Cardiac fibroblast (primary cell): Measurements from ENCODE around the gene PFKM.
"Not testable (repeated sequence)": the region's sequence is repeated elsewhere in the genome, so short reads cannot be mapped to it uniquely, and the experiment has no call there.

ENCODE experiments used
- DNase-seq, 2 donors: peaks; one replicate each; pipeline versions ENCODE4 v3.0.0 to v3.0.0-alpha.2; 2010; ENCODE audit warnings: low read depth in 2 of 2
- H3K4me3 ChIP-seq, 2 donors: replicated peaks in 1 of 2; 1 replicate in 1 of 2; 2 replicates in 1 of 2; pipeline ENCODE4 v1.5.1; 2011; ENCODE audit warnings: low read depth in 2 of 2, low read length in 2 of 2, mild to moderate bottlenecking in 2 of 2, moderate library complexity in 1 of 2
- TF ChIP-seq, protein P1 (sequence below): IDR thresholded peaks from one replicate; pipeline ENCODE4 v1.5.1; 2011; ENCODE audit warnings: low read depth, mild to moderate bottlenecking, low read length, inconsistent platforms

PFKM gene

DNA sequence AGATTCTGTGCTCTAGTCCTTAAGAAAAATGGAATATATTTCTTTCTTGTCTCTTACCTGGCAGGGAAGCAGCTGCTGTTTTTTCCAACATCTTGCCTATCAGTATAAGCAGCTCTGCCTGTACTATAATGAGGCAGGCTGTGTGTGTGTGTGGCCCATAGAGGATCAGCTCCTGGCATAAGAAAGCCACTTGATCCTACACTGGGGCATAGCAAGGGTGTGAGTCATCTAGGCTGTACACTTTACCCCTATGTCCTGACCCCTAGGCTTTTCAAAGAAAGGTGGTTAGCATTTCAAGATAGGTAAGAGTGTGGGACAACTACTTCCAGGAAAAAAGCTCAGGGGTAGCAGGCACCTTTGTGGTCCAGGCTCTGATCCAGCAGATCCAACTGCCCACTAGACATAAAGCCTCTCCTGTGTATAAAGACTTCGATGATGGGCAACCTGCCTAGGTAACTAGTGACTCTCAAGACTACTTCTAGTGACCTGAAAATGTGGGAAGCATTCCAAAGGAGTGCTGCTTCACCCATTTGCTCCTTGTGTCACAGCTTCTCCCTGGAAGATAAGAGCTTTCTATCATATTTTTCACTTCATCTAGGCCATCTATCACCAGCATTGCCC, 8.4 kb upstream of the PFKM start:
- H3K4me3 ChIP-seq, result no peak overlapping the region
- no peak for DNase-seq
- TF ChIP-seq, protein P1, sequence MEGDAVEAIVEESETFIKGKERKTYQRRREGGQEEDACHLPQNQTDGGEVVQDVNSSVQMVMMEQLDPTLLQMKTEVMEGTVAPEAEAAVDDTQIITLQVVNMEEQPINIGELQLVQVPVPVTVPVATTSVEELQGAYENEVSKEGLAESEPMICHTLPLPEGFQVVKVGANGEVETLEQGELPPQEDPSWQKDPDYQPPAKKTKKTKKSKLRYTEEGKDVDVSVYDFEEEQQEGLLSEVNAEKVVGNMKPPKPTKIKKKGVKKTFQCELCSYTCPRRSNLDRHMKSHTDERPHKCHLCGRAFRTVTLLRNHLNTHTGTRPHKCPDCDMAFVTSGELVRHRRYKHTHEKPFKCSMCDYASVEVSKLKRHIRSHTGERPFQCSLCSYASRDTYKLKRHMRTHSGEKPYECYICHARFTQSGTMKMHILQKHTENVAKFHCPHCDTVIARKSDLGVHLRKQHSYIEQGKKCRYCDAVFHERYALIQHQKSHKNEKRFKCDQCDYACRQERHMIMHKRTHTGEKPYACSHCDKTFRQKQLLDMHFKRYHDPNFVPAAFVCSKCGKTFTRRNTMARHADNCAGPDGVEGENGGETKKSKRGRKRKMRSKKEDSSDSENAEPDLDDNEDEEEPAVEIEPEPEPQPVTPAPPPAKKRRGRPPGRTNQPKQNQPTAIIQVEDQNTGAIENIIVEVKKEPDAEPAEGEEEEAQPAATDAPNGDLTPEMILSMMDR, result no peak

DNA sequence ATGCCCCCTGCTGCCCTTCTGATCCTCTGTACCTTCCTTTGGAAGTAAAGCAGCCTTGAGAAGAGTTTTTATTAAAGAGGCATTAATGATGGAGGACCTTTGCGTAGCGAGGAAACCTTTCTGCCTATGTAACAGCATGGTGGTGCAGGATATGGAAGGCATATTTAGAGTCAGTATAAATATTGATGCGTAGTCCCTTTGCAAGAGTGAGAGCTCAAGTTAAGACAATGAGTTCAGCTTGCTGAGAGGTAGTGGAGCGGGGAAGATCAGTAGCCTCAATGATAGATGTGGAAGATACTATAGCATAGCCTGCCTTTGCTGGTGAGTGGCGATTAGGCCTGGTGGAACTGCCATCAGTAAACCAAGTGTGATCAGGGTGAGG, 7.9 kb upstream of the PFKM start:
- not testable (repeated sequence) for DNase-seq, H3K4me3 ChIP-seq

DNA sequence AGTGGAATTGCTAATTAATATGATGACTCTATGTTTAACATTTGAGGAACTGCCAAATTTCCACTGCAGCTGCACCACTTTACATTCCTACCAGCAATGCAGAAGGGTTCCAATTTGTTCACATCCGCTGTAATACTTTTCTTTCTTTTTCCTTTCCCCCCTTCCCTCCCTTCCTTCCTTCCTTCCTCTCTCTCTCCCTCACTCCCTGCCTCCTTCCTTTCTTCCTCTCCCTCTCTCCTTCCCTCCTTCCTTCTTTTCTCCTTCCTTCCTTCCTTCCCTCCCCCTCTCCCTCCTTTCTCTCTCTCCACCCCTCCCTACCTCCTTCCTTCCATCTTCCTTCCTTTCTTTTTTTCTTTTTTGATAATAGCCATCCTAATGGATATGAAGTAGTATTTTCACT, 3.2 kb upstream of the PFKM start:
- TF ChIP-seq, protein P1, result no peak

DNA sequence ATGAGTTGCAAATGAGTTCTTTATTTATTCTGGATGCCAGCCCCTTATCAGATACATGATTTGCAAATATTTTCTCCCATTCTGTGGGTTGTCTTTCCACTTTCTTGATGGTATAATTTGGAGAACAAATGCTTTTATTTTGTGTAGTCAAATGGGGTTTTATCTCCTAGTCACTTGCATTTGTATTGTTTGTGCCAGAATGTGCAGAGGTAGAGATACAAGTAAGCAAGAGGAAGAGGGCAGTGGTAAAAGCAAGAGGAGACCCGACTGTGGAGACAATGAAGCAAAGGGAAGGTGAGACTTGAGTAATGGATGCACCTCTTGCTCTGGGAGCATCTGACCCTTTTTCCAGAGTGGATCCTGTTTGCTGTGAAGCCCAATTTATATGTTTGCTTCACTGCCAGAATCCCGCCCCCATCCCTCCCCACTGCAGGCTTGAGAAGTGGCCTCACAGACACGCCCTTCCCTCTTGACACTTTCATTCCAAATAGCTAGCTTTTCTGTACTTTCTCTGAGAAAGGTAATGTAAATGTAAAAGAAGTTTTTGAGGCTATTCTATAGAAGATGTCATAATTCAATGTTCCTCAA, 786 bp upstream of the PFKM start:
- no peak overlapping the region for H3K4me3 ChIP-seq
- TF ChIP-seq, protein P1, result no peak
- peak in 1 of 2 donors; percentile 26 for DNase-seq

More for the DNA sequence above, 3.2 kb upstream of the PFKM start:
- DNase-seq, result no peak
- H3K4me3 ChIP-seq, result no peak overlapping the region

DNA sequence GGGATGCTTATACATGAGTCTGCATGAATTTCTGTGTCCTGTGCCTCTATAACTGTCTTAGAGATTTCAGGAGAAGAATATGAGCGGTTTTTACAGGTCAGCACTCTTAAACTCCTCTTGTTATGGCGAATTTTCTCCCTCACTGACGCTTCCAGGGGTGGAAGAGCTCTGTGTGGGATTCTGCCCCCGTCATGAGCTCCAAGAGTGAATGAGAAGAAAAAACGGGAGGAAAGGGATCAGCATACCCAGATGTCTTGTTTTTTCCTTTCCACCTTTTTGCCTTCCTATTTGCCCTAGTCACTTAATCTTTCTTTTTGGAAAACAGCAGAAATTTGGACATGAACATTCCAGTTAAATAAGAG, 651 bp downstream of the PFKM start:
- no peak for DNase-seq
- H3K4me3 ChIP-seq, result peak overlapping the region; percentile 84 to 89
- TF ChIP-seq, protein P1, result no peak

DNA sequence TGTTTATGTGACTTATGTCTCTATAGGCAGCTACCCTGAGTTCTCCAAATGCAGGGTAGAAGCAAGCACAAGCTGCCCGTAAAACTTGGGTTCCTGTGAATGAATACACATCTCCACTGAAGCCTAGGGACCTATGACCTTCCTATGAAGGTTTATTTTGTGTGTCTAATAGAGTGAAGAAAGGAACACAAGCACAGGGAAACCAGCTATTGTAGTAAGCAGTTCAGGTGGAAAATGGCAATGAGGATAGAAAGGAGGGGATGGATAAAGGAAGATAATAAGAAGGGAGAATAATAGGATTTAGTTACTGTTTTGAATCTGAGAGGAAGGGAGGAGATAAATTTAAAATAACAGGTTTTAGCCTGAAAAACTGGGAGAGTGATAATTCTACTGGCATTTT, 2.4 kb downstream of the PFKM start:
- DNase-seq, result no peak
- no peak overlapping the region for H3K4me3 ChIP-seq
- TF ChIP-seq, protein P1, result no peak

DNA sequence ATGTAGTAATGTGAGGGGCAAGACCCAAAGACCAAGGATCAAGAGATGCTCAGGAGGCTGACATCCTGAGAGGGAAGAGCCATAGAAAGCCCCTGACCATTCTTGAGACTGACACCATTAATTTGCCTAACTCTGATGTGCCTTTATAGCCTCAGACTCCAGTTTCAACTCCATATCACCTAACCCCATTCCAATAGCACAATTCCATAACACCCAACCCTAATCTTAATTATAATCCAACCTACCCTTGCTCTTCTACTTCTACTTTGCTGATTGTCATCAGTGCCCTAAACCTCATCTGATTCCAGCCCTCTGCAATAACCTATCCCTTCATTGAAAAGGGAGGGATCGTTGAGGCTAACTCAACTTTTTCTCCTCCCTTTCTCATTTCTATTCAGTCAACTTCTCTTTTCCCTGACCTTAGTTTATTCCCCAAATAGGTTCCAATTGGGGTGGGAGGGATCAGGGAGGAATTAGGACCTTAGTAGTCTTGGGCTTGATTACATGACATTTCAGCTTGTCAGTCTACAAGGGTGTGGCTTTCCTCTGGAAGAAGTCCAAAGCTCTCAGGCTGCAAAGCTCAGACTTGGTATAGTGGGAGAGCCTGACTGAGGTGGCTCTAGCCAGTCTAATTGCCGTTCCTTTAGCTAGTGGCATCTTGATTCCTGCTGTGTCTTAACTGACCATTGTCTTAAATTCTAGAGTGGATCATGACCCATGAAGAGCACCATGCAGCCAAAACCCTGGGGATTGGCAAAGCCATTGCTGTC, 3.1 kb downstream of the PFKM start:
- H3K4me3 ChIP-seq, result no peak overlapping the region
- peak in 1 of 2 donors; percentile 6 for DNase-seq
- TF ChIP-seq, protein P1, result no peak
